Caco-2 (cell line): Measurements from ENCODE around the gene USHBP1. TPM values are rescaled to one million over a fixed set of nuclear protein-coding genes. Genes with fewer than 3 reads are reported as not detected.

Experiments
- BruUV-seq: library from RNA; stranded (reverse); fragments of 400-500 nt; replicated peaks from 2 replicates; lab custom pipeline; 2021; lab: Mats Ljungman, UMichigan
- CTCF ChIA-PET: fragments of 300-600 bp; sonication (Branson Sonifier 250); formaldehyde crosslinking; loops from one replicate; lab custom pipeline; 2022; ENCODE audit warnings: antibody characterized with exemption; lab: Charles Lee
- POLR2A ChIA-PET: fragments of 300-600 bp; sonication (Branson Sonifier 250); formaldehyde crosslinking; loops from one replicate; lab custom pipeline; 2022; ENCODE audit warnings: antibody characterized with exemption; lab: Charles Lee
- DNase-seq, 2 experiments: peaks; one replicate each; pipeline versions ENCODE4 v3.0.0 to v3.0.0-alpha.2; 2020 to 2022
- H3K27me3 ChIP-seq: replicated peaks from 2 replicates; pipeline ENCODE4 v1.6.0; 2011; ENCODE audit warnings: low read length; ENCODE audit not compliant: control insufficient read depth, insufficient read depth
- H3K36me3 ChIP-seq: 2 replicates; pipeline ENCODE4 v1.5.1; 2011; ENCODE audit warnings: low read length; ENCODE audit not compliant: control insufficient read depth, insufficient read depth
- H3K4me1 ChIP-seq: fragments of 250-450 bp; sonication (Bioruptor Pico); 2 replicates; pipeline ENCODE4 v1.5.1; 2020; ENCODE audit warnings: mild to moderate bottlenecking
- H3K4me3 ChIP-seq: 2 replicates; pipeline ENCODE4 v1.5.1; 2011; ENCODE audit warnings: low read depth, mild to moderate bottlenecking, control low read depth, low read length
- H3K9me3 ChIP-seq: fragments of 250-450 bp; sonication (Bioruptor Pico); 2 replicates; pipeline ENCODE4 v1.5.1; 2020; ENCODE audit warnings: mild to moderate bottlenecking, moderate library complexity
- H3K27ac Mint-ChIP-seq: one replicate; pipeline ENCODE4 v1.8.0; 2022; ENCODE audit warnings: mixed read lengths; ENCODE audit not compliant: unreplicated experiment
- H3K27me3 Mint-ChIP-seq: one replicate; pipeline ENCODE4 v1.8.0; 2022; ENCODE audit warnings: mixed read lengths; ENCODE audit not compliant: insufficient read depth, unreplicated experiment
- H3K36me3 Mint-ChIP-seq: one replicate; pipeline ENCODE4 v1.8.0; 2022; ENCODE audit warnings: mild to moderate bottlenecking, mixed read lengths; ENCODE audit not compliant: insufficient read depth, unreplicated experiment
- H3K4me1 Mint-ChIP-seq: one replicate; pipeline ENCODE4 v1.8.0; 2022; ENCODE audit warnings: low read depth, mixed read lengths; ENCODE audit not compliant: unreplicated experiment
- H3K4me3 Mint-ChIP-seq: one replicate; pipeline ENCODE4 v1.8.0; 2022; ENCODE audit warnings: mild to moderate bottlenecking, moderate library complexity, mixed read lengths; ENCODE audit not compliant: unreplicated experiment
- H3K9me3 Mint-ChIP-seq: one replicate; pipeline ENCODE4 v1.8.0; 2022; ENCODE audit warnings: mixed read lengths; ENCODE audit not compliant: unreplicated experiment
- CTCF ChIP-seq, 2 experiments: fragments of 200-600 bp in 1 of 2; IDR thresholded peaks; 1 replicate in 1 of 2; 2 replicates in 1 of 2; pipeline versions ENCODE4 v1.5.1 to v1.8.0; 2011 to 2022; ENCODE audit warnings: antibody characterized with exemption in 1 of 2, control low read depth in 1 of 2, inconsistent platforms in 1 of 2, low read depth in 1 of 2, low read length in 1 of 2, mild to moderate bottlenecking in 1 of 2, moderate library complexity in 1 of 2; ENCODE audit not compliant: insufficient read depth in 1 of 2, severe bottlenecking in 1 of 2, unreplicated experiment in 1 of 2
- intact Hi-C: fragments of 100-400 bp; cut with micrococcal nuclease; formaldehyde crosslinking; loops from one replicate; pipeline ENCODE4 v1.10.0; 2022; ENCODE audit not compliant: unreplicated experiment
- total RNA-seq: library from RNA; stranded (reverse); gene quantifications from 2 replicates; pipeline ENCODE4 v1.2.3, GENCODE V29; 2022

The USHBP1 gene
- total RNA-seq, 1 experiment from 2014 or later = not detected

- intact Hi-C loops = no loop called here
- no peaks in the 10 kb centered on the region for H3K27me3 Mint-ChIP-seq
- H3K4me3 ChIP-seq = peak within 1 kb of the TSS; percentile 73
- POLR2A ChIA-PET = no interaction called here
- peak within 1 kb of the TSS; percentile 69 for H3K4me3 Mint-ChIP-seq
- peaks cover 31% of the 10 kb centered on the region for H3K36me3 Mint-ChIP-seq
- CTCF ChIA-PET = interaction anchor here (1.3 to 1.8 kb wide), 2 partner anchors 10 to 100 kb away, joined by 3 to 6 read pairs; no protein-coding TSS in a partner anchor
- peak within 1 kb of the TSS; percentile 25 for H3K27ac Mint-ChIP-seq
- peaks cover 8% of the 10 kb centered on the region for H3K4me1 Mint-ChIP-seq
- H3K4me1 ChIP-seq = peaks cover 16% of the 10 kb centered on the region
- no peaks in the 10 kb centered on the region for H3K9me3 Mint-ChIP-seq
- DNase-seq = peak; percentile 96 to 97
- H3K27me3 ChIP-seq = no peaks in the 10 kb centered on the region
- H3K36me3 ChIP-seq = 0 out of 2 replicates have a peak, but pooled peaks cover 1% of the 10 kb centered on the region
- H3K9me3 ChIP-seq = peaks cover under 1% of the 10 kb centered on the region; the same call in 1 of the 2 replicates
- peak; percentile 49 to 58 for TF ChIP-seq CTCF (IDR thresholded peaks at IDR 0.05; ENCODE audit: insufficient read depth in 1 of 2, low read depth in 1 of 2, low read length in 1 of 2, severe bottlenecking in 1 of 2, unreplicated experiment in 1 of 2)
- BruUV-seq = no TSS peak
Measured at GRCh38 chr19:17303167-17303939, 38.8 kb upstream of the USHBP1 start, which contains the start of gene ABHD8. Gene ABHD8, minus strand, starts transcription at chr19:17303425. Its CDS starts 1,809 bp downstream, at chr19:17301616.

GRCh38 chr19:17302391-17303166, 38.0 kb upstream of the USHBP1 start:
- POLR2A ChIA-PET = no interaction called here
- CTCF ChIA-PET = interaction anchor here (1.3 to 1.8 kb wide), 2 partner anchors 9 to 99 kb away, joined by 3 to 6 read pairs; no protein-coding TSS in a partner anchor
- H3K4me1 Mint-ChIP-seq = peaks cover 2% of the 10 kb centered on the region
- H3K4me3 ChIP-seq = peak overlapping the region; percentile 73
- no peak for DNase-seq
- 0 out of 2 replicates have a peak, but pooled peaks cover 2% of the 10 kb centered on the region for H3K36me3 ChIP-seq
- peaks cover 16% of the 10 kb centered on the region for H3K4me1 ChIP-seq
- H3K27me3 Mint-ChIP-seq = no peaks in the 10 kb centered on the region
- peaks cover 31% of the 10 kb centered on the region for H3K36me3 Mint-ChIP-seq
- peak overlapping the region; percentile 69 for H3K4me3 Mint-ChIP-seq
- TF ChIP-seq CTCF (IDR thresholded peaks at IDR 0.05; ENCODE audit: insufficient read depth in 1 of 2, low read depth in 1 of 2, low read length in 1 of 2, severe bottlenecking in 1 of 2, unreplicated experiment in 1 of 2) = no peak
- H3K9me3 Mint-ChIP-seq = no peaks in the 10 kb centered on the region
- intact Hi-C loops = no loop called here
- peak overlapping the region; percentile 25 for H3K27ac Mint-ChIP-seq
- no peaks in the 10 kb centered on the region for H3K27me3 ChIP-seq
- BruUV-seq = no TSS peak
- H3K9me3 ChIP-seq = peaks cover 5% of the 10 kb centered on the region; the same call in 1 of the 2 replicates

GRCh38 chr19:17300992-17301619, 36.6 kb upstream of the USHBP1 start:
- peaks cover 40% of the 10 kb centered on the region for H3K36me3 Mint-ChIP-seq
- no peak for DNase-seq
- H3K4me3 Mint-ChIP-seq = no peak overlapping the region
- no peak for TF ChIP-seq CTCF (IDR thresholded peaks at IDR 0.05; ENCODE audit: insufficient read depth in 1 of 2, low read depth in 1 of 2, low read length in 1 of 2, severe bottlenecking in 1 of 2, unreplicated experiment in 1 of 2)
- ChIA-PET POLR2A (no interaction called here), CTCF (no interaction called here)
- no TSS peak for BruUV-seq
- H3K4me1 ChIP-seq = peaks cover 16% of the 10 kb centered on the region
- H3K9me3 Mint-ChIP-seq = no peaks in the 10 kb centered on the region
- H3K27ac Mint-ChIP-seq = peak overlapping the region; percentile 25
- no peaks in the 10 kb centered on the region for H3K27me3 ChIP-seq
- no peak overlapping the region for H3K4me3 ChIP-seq
- H3K9me3 ChIP-seq = peaks cover 5% of the 10 kb centered on the region; the same call in 1 of the 2 replicates
- H3K4me1 Mint-ChIP-seq = no peaks in the 10 kb centered on the region
- no peaks in the 10 kb centered on the region for H3K27me3 Mint-ChIP-seq
- intact Hi-C loops = no loop called here
- H3K36me3 ChIP-seq = 0 out of 2 replicates have a peak, but pooled peaks cover 2% of the 10 kb centered on the region
